Fibroblast of lung (primary cell): ENCODE measurements around the gene MAD2L1BP. TPM values are rescaled to one million over a fixed set of nuclear protein-coding genes. Genes with fewer than 3 reads are reported as not detected.

Source experiments
- DNase-seq, 2 donors: peaks; one replicate each; pipeline versions ENCODE4 v3.0.0 to v3.0.0-alpha.2; 2010; ENCODE audit warnings: low read depth in 2 of 2
- H2AFZ ChIP-seq: 2 replicates; pipeline ENCODE4 v1.5.1; 2012; ENCODE audit warnings: low read length, control low read depth, inconsistent platforms
- H3K27ac ChIP-seq: 2 replicates; pipeline ENCODE4 v1.5.1; 2011; ENCODE audit warnings: low read length, control low read depth; ENCODE audit not compliant: insufficient read depth
- H3K27me3 ChIP-seq: 2 replicates; pipeline ENCODE4 v1.5.1; 2011; ENCODE audit warnings: mild to moderate bottlenecking, low read length; ENCODE audit not compliant: control insufficient read depth, insufficient read depth
- H3K36me3 ChIP-seq: 2 replicates; pipeline ENCODE4 v1.5.1; 2011; ENCODE audit warnings: low read length; ENCODE audit not compliant: control insufficient read depth, insufficient read depth
- H3K4me1 ChIP-seq: 2 replicates; pipeline ENCODE4 v1.5.1; 2011; ENCODE audit warnings: low read length; ENCODE audit not compliant: control insufficient read depth, insufficient read depth; ENCODE audit errors: extremely low read depth
- H3K4me2 ChIP-seq: 2 replicates; pipeline ENCODE4 v1.5.1; 2011; ENCODE audit warnings: low read length, control low read depth; ENCODE audit not compliant: insufficient read depth; ENCODE audit errors: extremely low read depth
- H3K4me3 ChIP-seq, 4 experiments: fragments of 200-600 bp in 1 of 4; sonication (generic) in 1 of 4; replicated peaks in 1 of 4; 2 replicates each; pipeline ENCODE4 v1.5.1; 2011 to 2016; ENCODE audit warnings: low read length in 4 of 4, low read depth in 3 of 4, mild to moderate bottlenecking in 3 of 4, control low read depth in 2 of 4, inconsistent platforms in 1 of 4, mixed read lengths in 1 of 4; ENCODE audit not compliant: insufficient read depth in 1 of 4; ENCODE audit errors: control extremely low read depth in 1 of 4
- H3K79me2 ChIP-seq: 2 replicates; pipeline ENCODE4 v1.5.1; 2012; ENCODE audit warnings: mild to moderate bottlenecking, low read length, inconsistent platforms; ENCODE audit not compliant: control insufficient read depth, insufficient read depth
- H3K9ac ChIP-seq: 2 replicates; pipeline ENCODE4 v1.5.1; 2011; ENCODE audit warnings: mild to moderate bottlenecking, low read length, control low read depth; ENCODE audit not compliant: insufficient read depth
- H3K9me3 ChIP-seq: 2 replicates; pipeline ENCODE4 v1.5.1; 2012; ENCODE audit warnings: low read depth, low read length; ENCODE audit not compliant: control insufficient read depth, insufficient read depth
- H4K20me1 ChIP-seq: 2 replicates; pipeline ENCODE4 v1.5.1; 2011; ENCODE audit warnings: low read length; ENCODE audit not compliant: control insufficient read depth, insufficient read depth; ENCODE audit errors: extremely low read depth
- CTCF ChIP-seq, 2 donors: IDR thresholded peaks in 1 of 2; conservative IDR thresholded peaks in 1 of 2; 1 replicate in 1 of 2; 2 replicates in 1 of 2; pipeline ENCODE4 v1.5.1; 2011 to 2012; ENCODE audit warnings: low read length in 2 of 2, control low read depth in 1 of 2, inconsistent platforms in 1 of 2, low read depth in 1 of 2, mild to moderate bottlenecking in 1 of 2
- EZH2 ChIP-seq: IDR thresholded peaks from 2 replicates; pipeline ENCODE4 v1.5.1; 2012; ENCODE audit warnings: low read length, control low read depth, mild to moderate bottlenecking; ENCODE audit errors: missing control alignments
- polyA plus RNA-seq, 2 donors: library from polyadenylated mRNA; depleted of rRNA in 1 of 2; stranded (reverse) in 1 of 2; unstranded in 1 of 2; fragments of >200 nt; gene quantifications; 2 replicates each; pipeline ENCODE4 v1.2.1, GENCODE V29; 2011 to 2012; ENCODE audit warnings: missing spikeins in 1 of 2
- total RNA-seq: library from RNA; depleted of rRNA; stranded (reverse); fragments of >200 nt; gene quantifications from 2 replicates; pipeline ENCODE4 v1.2.1, GENCODE V29; 2014

Gene MAD2L1BP
- total and polyA plus RNA-seq, 2 donors (not counting 1 experiment from before 2014, with no cell fraction given): 19.2 to 34.5 TPM

GRCh38 chr6:43609402-43609801 is 26.2 kb upstream of the MAD2L1BP start:
- H3K4me1 ChIP-seq: no peaks in the 10 kb centered on the region
- H3K79me2 ChIP-seq: no peaks in the 10 kb centered on the region
- no peak overlapping the region for H3K9ac ChIP-seq
- TF ChIP-seq CTCF (conservative IDR thresholded peaks at IDR 0.05 in 1 of 2, IDR thresholded peaks at IDR 0.05 in 1 of 2; ENCODE audit: low read depth in 1 of 2, low read length in 2 of 2) (no peak), EZH2 (no peak)
- no peaks in the 10 kb centered on the region for H4K20me1 ChIP-seq
- H3K27ac ChIP-seq: no peak overlapping the region
- H3K4me3 ChIP-seq: no peak overlapping the region
- peaks cover 5% of the 10 kb centered on the region for H3K36me3 ChIP-seq
- H3K27me3 ChIP-seq: no peaks in the 10 kb centered on the region
- no peak for DNase-seq
- H3K4me2 ChIP-seq: no peak overlapping the region
- H2AFZ ChIP-seq: no peak overlapping the region
- no peaks in the 10 kb centered on the region for H3K9me3 ChIP-seq

GRCh38 chr6:43610431-43610830 is 25.2 kb upstream of the MAD2L1BP start:
- no peak overlapping the region for H3K4me2 ChIP-seq
- H3K36me3 ChIP-seq: peaks cover 7% of the 10 kb centered on the region
- no peaks in the 10 kb centered on the region for H4K20me1 ChIP-seq
- no peak overlapping the region for H2AFZ ChIP-seq
- no peaks in the 10 kb centered on the region for H3K4me1 ChIP-seq
- H3K4me3 ChIP-seq: no peak overlapping the region
- H3K79me2 ChIP-seq: no peaks in the 10 kb centered on the region
- H3K9ac ChIP-seq: no peak overlapping the region
- no peak for DNase-seq
- H3K9me3 ChIP-seq: no peaks in the 10 kb centered on the region
- TF ChIP-seq EZH2: no peak
- TF ChIP-seq CTCF (conservative IDR thresholded peaks at IDR 0.05 in 1 of 2, IDR thresholded peaks at IDR 0.05 in 1 of 2; ENCODE audit: low read depth in 1 of 2, low read length in 2 of 2): no peak
- H3K27me3 ChIP-seq: no peaks in the 10 kb centered on the region
- H3K27ac ChIP-seq: no peak overlapping the region

- Histone ChIP-seq H3K79me2 (no peaks in the 10 kb centered on the region), H3K9ac (no peak overlapping the region), H3K4me1 (no peaks in the 10 kb centered on the region), H2AFZ (no peak overlapping the region), H3K4me3 (no peak overlapping the region), H3K27me3 (no peaks in the 10 kb centered on the region), H4K20me1 (no peaks in the 10 kb centered on the region), H3K36me3 (peaks cover 9% of the 10 kb centered on the region), H3K27ac (no peak overlapping the region), H3K9me3 (no peaks in the 10 kb centered on the region), H3K4me2 (no peak overlapping the region)
- no peak for TF ChIP-seq CTCF (conservative IDR thresholded peaks at IDR 0.05 in 1 of 2, IDR thresholded peaks at IDR 0.05 in 1 of 2; ENCODE audit: low read depth in 1 of 2, low read length in 2 of 2)
- TF ChIP-seq EZH2: no peak
- no peak for DNase-seq
Observed at GRCh38 chr6:43613721-43614395, 21.8 kb upstream of the MAD2L1BP start.
